Ascending aorta (tissue), 2 donors: ENCODE results near the gene NFIA. TPM values are rescaled to one million over a fixed set of nuclear protein-coding genes. Genes with fewer than 3 reads are reported as not detected.

Source experiments
- DNase-seq, 2 donors: peaks; one replicate each; pipeline ENCODE4 v3.0.0-alpha.2; 2019; ENCODE audit warnings: low spot score in 2 of 2
- H3K27ac ChIP-seq, 2 donors: fragments of 200-600 bp; sonication (generic); one replicate each; pipeline ENCODE4 v1.5.1; 2016 to 2017; ENCODE audit warnings: mild to moderate bottlenecking in 1 of 2
- H3K27me3 ChIP-seq: fragments of 200-600 bp; sonication (generic); one replicate; pipeline ENCODE4 v1.5.1; 2017
- H3K36me3 ChIP-seq, 2 donors: fragments of 200-600 bp; sonication (generic); one replicate each; pipeline ENCODE4 v1.5.1; 2016
- H3K4me1 ChIP-seq, 2 donors: fragments of 200-600 bp; sonication (generic); one replicate each; pipeline ENCODE4 v1.5.1; 2016 to 2017; ENCODE audit warnings: mild to moderate bottlenecking in 1 of 2
- H3K4me3 ChIP-seq, 2 donors: fragments of 200-600 bp; sonication (generic); one replicate each; pipeline ENCODE4 v1.5.1; 2016 to 2017; ENCODE audit warnings: mild to moderate bottlenecking in 1 of 2
- H3K9me3 ChIP-seq, 2 donors: fragments of 200-600 bp; sonication (generic); one replicate each; pipeline ENCODE4 v1.5.1; 2016
- intact Hi-C: fragments of 100-400 bp; cut with DNase I; formaldehyde crosslinking; loops from one replicate; pipeline ENCODE4 v1.15.1; 2023
- total RNA-seq: library from RNA; depleted of rRNA; stranded (reverse); fragments of >200 nt; gene quantifications from one replicate; pipeline ENCODE4 v1.1.0, GENCODE V29; 2016
- TF ChIP-seq, protein P1 (sequence below), 3 experiments: fragments of 200-600 bp in 2 of 3; fragments of 450-650 bp in 1 of 3; sonication (generic) in 2 of 3; IDR thresholded peaks; one replicate each; pipeline ENCODE4 v1.5.1; 2016 to 2019; ENCODE audit warnings: antibody characterized with exemption in 3 of 3, mild to moderate bottlenecking in 1 of 3, moderate library complexity in 1 of 3

The NFIA gene
- total RNA-seq, 1 donor from 2014 or later: 52.0 TPM

DNA sequence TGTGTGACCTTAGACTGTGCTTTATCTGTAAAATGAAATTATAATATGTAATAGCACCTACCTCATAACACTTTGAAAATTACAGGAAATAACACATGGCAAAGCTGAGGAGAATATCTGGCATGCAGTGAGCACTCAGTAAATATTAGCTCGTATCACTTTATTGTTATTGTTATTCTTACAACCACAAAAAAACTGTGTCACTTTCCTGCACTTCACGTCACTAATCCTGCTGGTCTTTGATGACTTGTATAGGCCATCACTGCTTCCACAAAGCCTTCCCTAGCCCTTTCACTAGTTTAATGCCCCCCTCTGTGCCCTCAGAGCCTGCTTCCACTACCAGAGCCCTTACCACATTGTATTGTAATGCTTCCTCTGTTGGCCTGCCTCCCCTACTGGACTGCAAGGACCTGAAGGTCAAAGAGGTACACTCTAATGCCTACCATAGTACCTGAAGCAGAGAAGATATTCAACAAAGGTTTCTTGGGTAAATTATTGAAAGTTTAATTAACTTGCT lies 231.6 kb downstream of the NFIA start:
- Histone ChIP-seq H3K4me1 (peaks cover 0 to 10% of the 10 kb centered on the region in 2 donors), H3K27me3 (no peaks in the 10 kb centered on the region), H3K9me3 (no peaks in the 10 kb centered on the region), H3K36me3 (no peaks in the 10 kb centered on the region), H3K27ac (peak overlapping the region; percentile 11 to 41), H3K4me3 (no peak overlapping the region)
- no peak for DNase-seq
- TF ChIP-seq, protein P1, sequence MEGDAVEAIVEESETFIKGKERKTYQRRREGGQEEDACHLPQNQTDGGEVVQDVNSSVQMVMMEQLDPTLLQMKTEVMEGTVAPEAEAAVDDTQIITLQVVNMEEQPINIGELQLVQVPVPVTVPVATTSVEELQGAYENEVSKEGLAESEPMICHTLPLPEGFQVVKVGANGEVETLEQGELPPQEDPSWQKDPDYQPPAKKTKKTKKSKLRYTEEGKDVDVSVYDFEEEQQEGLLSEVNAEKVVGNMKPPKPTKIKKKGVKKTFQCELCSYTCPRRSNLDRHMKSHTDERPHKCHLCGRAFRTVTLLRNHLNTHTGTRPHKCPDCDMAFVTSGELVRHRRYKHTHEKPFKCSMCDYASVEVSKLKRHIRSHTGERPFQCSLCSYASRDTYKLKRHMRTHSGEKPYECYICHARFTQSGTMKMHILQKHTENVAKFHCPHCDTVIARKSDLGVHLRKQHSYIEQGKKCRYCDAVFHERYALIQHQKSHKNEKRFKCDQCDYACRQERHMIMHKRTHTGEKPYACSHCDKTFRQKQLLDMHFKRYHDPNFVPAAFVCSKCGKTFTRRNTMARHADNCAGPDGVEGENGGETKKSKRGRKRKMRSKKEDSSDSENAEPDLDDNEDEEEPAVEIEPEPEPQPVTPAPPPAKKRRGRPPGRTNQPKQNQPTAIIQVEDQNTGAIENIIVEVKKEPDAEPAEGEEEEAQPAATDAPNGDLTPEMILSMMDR (IDR thresholded peaks at IDR 0.05): no peak
- intact Hi-C loops: loop anchor here (2.0 kb wide), 1 partner anchor 19 kb away; no protein-coding TSS in a partner anchor

DNA sequence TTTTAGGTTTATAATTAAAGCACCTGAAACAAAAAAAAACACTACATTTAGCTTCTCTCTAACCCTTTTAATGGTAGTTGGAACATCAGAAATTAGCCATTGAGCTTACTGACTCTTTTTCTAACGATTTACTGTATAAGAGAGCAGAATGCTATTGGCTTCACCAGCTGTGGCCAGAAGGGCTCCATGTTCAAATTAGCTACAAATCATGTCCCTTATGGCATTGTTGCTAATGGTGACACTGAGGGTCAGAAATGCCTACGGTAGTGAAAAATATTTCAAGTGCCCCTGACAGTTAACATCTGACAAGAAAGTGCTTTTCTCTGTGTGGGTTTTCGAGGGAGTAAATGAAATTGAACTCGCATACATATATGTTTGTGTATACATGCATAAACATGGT lies 232.7 kb downstream of the NFIA start:
- TF ChIP-seq, protein P1 (IDR thresholded peaks at IDR 0.05): no peak
- H3K27ac ChIP-seq: peak overlapping the region in 1 of 2 donors; percentile 38
- intact Hi-C loops: loop anchor here (2.0 kb wide), 1 partner anchor 20 kb away; no protein-coding TSS in a partner anchor
- no peaks in the 10 kb centered on the region for H3K36me3 ChIP-seq
- no peaks in the 10 kb centered on the region for H3K27me3 ChIP-seq
- peaks cover 0 to 14% of the 10 kb centered on the region in 2 donors for H3K4me1 ChIP-seq
- DNase-seq: no peak
- H3K4me3 ChIP-seq: no peak overlapping the region
- no peaks in the 10 kb centered on the region for H3K9me3 ChIP-seq

DNA sequence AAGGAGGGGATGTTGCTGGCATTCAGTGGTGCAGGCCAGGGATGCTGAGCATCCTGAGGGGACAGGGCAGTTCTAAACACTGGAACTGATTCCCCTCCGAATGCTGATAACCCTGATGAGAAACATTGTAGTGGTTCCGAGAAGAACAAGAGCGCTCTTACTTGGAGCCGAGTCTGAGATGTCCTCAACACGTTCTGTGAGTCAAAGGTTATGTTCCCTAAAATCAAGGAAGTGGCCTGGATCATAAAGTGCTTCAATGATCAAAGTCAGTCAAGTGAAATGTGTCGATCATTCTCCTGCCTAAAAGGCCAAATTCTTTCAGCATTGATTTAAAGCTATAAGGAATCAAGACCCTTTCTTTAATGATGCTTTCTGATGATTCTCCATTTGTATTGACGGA lies 234.1 kb downstream of the NFIA start:
- DNase-seq: no peak
- peak overlapping the region; percentile 12 to 38 for H3K27ac ChIP-seq
- TF ChIP-seq, protein P1 (IDR thresholded peaks at IDR 0.05): no peak
- no peaks in the 10 kb centered on the region for H3K27me3 ChIP-seq
- no peak overlapping the region for H3K4me3 ChIP-seq
- H3K36me3 ChIP-seq: no peaks in the 10 kb centered on the region
- intact Hi-C loops: no loop called here
- H3K9me3 ChIP-seq: no peaks in the 10 kb centered on the region
- H3K4me1 ChIP-seq: peaks cover 0 to 15% of the 10 kb centered on the region in 2 donors

DNA sequence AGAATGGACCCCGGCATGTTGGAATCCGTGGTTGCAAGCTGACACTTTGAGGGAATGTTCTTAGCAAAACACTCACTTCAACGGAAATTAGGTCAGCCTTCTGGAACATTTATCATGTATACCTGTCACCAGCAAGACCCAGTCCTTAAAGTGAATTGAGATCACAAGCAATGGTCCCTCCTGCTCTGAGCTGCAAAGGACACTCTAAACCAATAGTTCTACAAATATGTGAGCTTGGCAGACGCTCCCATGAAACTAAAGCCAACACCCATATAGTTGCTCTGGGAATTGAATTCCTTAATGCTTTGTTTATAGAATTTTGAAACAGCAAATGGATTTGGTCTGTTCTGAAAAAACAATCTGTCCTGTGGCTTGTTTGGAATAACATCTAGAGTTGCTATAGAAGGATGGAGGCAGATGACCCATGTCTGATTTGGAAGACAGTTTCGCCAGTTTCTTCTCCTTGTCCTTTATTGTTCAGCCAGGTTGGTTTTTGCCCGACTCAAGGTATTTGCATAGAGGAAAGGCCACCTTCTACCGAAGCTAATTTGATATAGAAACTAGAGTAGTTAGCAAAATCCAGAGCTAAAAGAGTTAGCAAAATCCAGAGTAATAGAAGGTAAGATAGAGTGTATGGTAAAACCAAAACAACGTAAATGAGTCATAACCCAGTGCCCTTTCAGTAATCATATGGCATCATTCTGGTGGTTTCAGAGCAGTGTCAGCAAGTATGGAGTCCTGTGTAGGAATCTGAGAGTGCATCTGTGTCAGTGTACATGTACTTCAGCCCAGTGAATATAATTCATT lies 236.2 kb downstream of the NFIA start:
- DNase-seq: peak in 1 of 2 donors; percentile 73
- H3K27ac ChIP-seq: peak overlapping the region; percentile 75 to 77
- intact Hi-C loops: no loop called here
- no peaks in the 10 kb centered on the region for H3K9me3 ChIP-seq
- H3K4me3 ChIP-seq: peak overlapping the region; percentile 29 to 39
- H3K36me3 ChIP-seq: no peaks in the 10 kb centered on the region
- no peaks in the 10 kb centered on the region for H3K27me3 ChIP-seq
- TF ChIP-seq, protein P1 (IDR thresholded peaks at IDR 0.05): no peak
- peaks cover 0 to 15% of the 10 kb centered on the region in 2 donors for H3K4me1 ChIP-seq

DNA sequence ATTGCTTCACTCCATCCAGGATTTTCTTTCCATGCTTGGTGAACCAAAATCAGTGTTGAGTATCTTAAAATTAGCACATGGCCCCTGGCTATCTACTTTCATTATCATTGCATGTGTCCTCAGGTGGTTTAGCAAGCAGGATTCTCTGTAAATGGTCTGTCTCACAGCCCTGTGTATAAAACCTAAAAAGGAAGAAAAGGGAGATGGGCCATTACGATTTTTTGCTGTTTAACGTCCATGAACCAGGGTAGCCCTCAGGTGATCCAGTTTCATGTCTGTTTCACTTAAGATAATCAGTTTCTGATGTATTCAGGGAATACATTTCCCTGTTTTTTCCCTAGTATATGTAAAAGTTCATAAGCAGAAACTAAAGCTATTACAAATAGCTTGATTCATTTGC lies 238.2 kb downstream of the NFIA start:
- no peak overlapping the region for H3K4me3 ChIP-seq
- no peaks in the 10 kb centered on the region for H3K27me3 ChIP-seq
- no peaks in the 10 kb centered on the region for H3K36me3 ChIP-seq
- peak overlapping the region in 1 of 2 donors; percentile 77 for H3K27ac ChIP-seq
- TF ChIP-seq, protein P1 (IDR thresholded peaks at IDR 0.05): no peak
- DNase-seq: no peak
- H3K4me1 ChIP-seq: peaks cover 0 to 17% of the 10 kb centered on the region in 2 donors
- H3K9me3 ChIP-seq: no peaks in the 10 kb centered on the region
- intact Hi-C loops: no loop called here
